ENCODE data around the gene PRKCD.

PRKCD gene

DNA sequence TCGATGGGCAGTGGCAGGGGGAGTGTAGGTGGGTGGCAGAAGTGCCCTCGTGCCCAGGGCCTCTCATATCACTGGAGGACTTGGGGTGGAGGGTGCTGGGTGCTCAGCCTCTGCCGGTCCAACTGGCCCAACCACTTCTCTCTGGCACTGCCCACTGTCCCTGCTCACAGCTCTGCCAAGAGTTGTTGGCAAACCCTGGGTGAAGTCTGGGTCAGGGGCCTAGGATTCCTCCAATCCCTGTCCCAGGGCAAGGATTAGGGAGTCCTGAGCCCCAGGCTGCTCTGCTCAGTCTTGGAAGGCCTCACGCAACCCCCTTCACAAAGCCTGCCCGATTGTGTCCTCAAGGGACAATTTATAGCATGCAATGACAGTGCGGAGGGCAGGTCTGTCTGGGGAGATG lies 5.2 kb upstream of the PRKCD start:
- H3K36me3 ChIP-seq (ENCODE audit: control insufficient read depth, insufficient read depth, low read length), result no peaks in the 10 kb centered on the region
- H3K27ac ChIP-seq (ENCODE audit: low read depth, low read length), result no peak overlapping the region
- no peak overlapping the region for H3K9ac ChIP-seq (ENCODE audit: low read length)
- H3K4me3 ChIP-seq (ENCODE audit: low read length), result no peak overlapping the region
- no peaks in the 10 kb centered on the region for H3K79me2 ChIP-seq (ENCODE audit: control insufficient read depth, insufficient read depth, low read length)
- H3K27me3 ChIP-seq (ENCODE audit: insufficient read depth, low read length, poor library complexity), result no peaks in the 10 kb centered on the region
- no peak overlapping the region for H2BK120ac ChIP-seq (ENCODE audit: low read depth, low read length)
- DNase-seq, result no peak
- no peak overlapping the region for H3K4ac ChIP-seq (ENCODE audit: low read depth, low read length)
- H3K4me1 ChIP-seq (ENCODE audit: control insufficient read depth, low read depth, low read length), result peaks cover 3% of the 10 kb centered on the region
- H2BK15ac ChIP-seq (replicated peaks; ENCODE audit: low read depth), result no peak overlapping the region
- no peak overlapping the region for H3K4me2 ChIP-seq (ENCODE audit: low read length)
- no peaks in the 10 kb centered on the region for H3K79me1 ChIP-seq (ENCODE audit: low read length)
- H3K56ac ChIP-seq (ENCODE audit: low read length), result no peak overlapping the region
- H3K23ac ChIP-seq (ENCODE audit: low read length), result no peak overlapping the region
- no peak overlapping the region for H2BK5ac ChIP-seq (ENCODE audit: low read length)
- WGBS (ENCODE audit: extremely low coverage, insufficient coverage, low lambda C conversion rate), result no CpG with 5 or more reads among the region's 6 CpGs
- H2AK5ac ChIP-seq (ENCODE audit: low read length), result no peak overlapping the region
- H4K8ac ChIP-seq (ENCODE audit: low read depth, low read length), result no peak overlapping the region
- H3K18ac ChIP-seq (ENCODE audit: low read length), result no peak overlapping the region
- H4K5ac ChIP-seq (ENCODE audit: low read length), result no peak overlapping the region

DNA sequence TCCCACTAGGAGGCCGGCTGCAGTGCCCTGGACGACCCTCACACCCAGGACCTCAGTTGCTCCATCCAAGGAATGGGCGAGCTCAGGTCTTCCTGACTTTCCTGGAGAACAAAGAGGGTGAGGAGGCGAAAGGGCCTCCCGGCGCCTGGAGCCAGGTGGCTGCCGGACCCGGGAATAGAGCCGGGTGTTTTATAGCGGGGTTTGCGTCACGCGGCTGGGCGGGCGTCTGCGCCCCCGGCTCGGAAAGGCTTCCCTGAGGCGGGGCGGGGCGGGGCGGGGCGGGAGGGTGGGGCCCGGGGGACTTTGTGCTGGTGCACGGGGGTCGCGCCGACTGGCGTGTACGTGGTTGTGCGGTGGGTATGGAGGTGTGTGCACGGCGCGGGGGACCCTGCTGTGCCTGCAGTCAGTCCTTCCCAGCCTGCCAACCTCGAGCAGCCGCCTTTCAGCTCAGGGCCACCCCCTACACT lies 4.6 kb upstream of the PRKCD start:
- no peaks in the 10 kb centered on the region for H3K79me1 ChIP-seq (ENCODE audit: low read length)
- no peak overlapping the region for H3K27ac ChIP-seq (ENCODE audit: low read depth, low read length)
- peaks cover 3% of the 10 kb centered on the region for H3K4me1 ChIP-seq (ENCODE audit: control insufficient read depth, low read depth, low read length)
- no peaks in the 10 kb centered on the region for H3K79me2 ChIP-seq (ENCODE audit: control insufficient read depth, insufficient read depth, low read length)
- H4K8ac ChIP-seq (ENCODE audit: low read depth, low read length), result no peak overlapping the region
- H3K56ac ChIP-seq (ENCODE audit: low read length), result peak overlapping the region; percentile 45
- no peak overlapping the region for H3K4ac ChIP-seq (ENCODE audit: low read depth, low read length)
- DNase-seq, result peak; percentile 41
- H3K9ac ChIP-seq (ENCODE audit: low read length), result no peak overlapping the region
- H3K4me2 ChIP-seq (ENCODE audit: low read length), result no peak overlapping the region
- H3K23ac ChIP-seq (ENCODE audit: low read length), result no peak overlapping the region
- no peak overlapping the region for H3K18ac ChIP-seq (ENCODE audit: low read length)
- WGBS (ENCODE audit: extremely low coverage, insufficient coverage, low lambda C conversion rate), result no CpG with 5 or more reads among the region's 36 CpGs
- H4K5ac ChIP-seq (ENCODE audit: low read length), result no peak overlapping the region
- no peaks in the 10 kb centered on the region for H3K36me3 ChIP-seq (ENCODE audit: control insufficient read depth, insufficient read depth, low read length)
- H2BK5ac ChIP-seq (ENCODE audit: low read length), result no peak overlapping the region
- no peak overlapping the region for H2BK120ac ChIP-seq (ENCODE audit: low read depth, low read length)
- H3K27me3 ChIP-seq (ENCODE audit: insufficient read depth, low read length, poor library complexity), result no peaks in the 10 kb centered on the region
- no peak overlapping the region for H2BK15ac ChIP-seq (replicated peaks; ENCODE audit: low read depth)
- H2AK5ac ChIP-seq (ENCODE audit: low read length), result no peak overlapping the region
- no peak overlapping the region for H3K4me3 ChIP-seq (ENCODE audit: low read length)

DNA sequence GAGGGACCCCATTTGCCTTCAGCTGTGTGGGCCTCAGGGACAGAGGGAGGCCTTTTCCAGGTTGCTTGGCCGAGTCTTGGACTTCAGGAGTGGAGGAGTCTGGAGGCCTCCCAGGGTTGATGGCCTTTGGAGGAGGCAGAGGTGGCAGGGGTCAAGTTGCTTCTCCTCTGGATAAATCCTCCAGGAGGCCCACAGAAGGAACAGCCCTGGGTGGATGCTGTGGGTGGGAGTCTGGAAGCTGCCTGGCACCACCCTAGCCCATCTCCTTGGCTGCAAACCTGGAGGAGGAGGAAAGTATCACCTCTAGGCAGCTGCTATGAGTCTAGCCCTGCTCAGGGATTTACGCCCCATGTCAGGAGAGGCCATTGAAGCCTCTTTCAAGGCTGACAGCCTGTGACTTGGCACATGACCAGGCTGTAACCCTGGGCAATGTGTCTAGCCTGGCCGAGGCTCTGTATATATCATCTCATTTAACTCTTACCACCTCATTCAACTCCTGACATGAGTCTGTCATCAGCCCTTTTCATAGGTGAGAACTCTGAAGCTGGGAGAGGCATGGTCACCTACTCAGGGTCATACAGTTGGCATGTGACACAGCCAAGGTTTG lies 2.9 kb upstream of the PRKCD start:
- Histone ChIP-seq H2BK15ac (replicated peaks; ENCODE audit: low read depth) (no peak overlapping the region), H2BK120ac (ENCODE audit: low read depth, low read length) (no peak overlapping the region), H3K27ac (ENCODE audit: low read depth, low read length) (no peak overlapping the region), H4K8ac (ENCODE audit: low read depth, low read length) (no peak overlapping the region), H3K4me2 (ENCODE audit: low read length) (no peak overlapping the region), H3K79me1 (ENCODE audit: low read length) (peaks cover 8% of the 10 kb centered on the region), H2BK5ac (ENCODE audit: low read length) (no peak overlapping the region), H3K56ac (ENCODE audit: low read length) (no peak overlapping the region), H3K27me3 (ENCODE audit: insufficient read depth, low read length, poor library complexity) (no peaks in the 10 kb centered on the region), H3K23ac (ENCODE audit: low read length) (no peak overlapping the region), H2AK5ac (ENCODE audit: low read length) (no peak overlapping the region), H4K5ac (ENCODE audit: low read length) (no peak overlapping the region), H3K9ac (ENCODE audit: low read length) (no peak overlapping the region), H3K36me3 (ENCODE audit: control insufficient read depth, insufficient read depth, low read length) (no peaks in the 10 kb centered on the region), H3K4ac (ENCODE audit: low read depth, low read length) (no peak overlapping the region), H3K4me3 (ENCODE audit: low read length) (no peak overlapping the region), H3K4me1 (ENCODE audit: control insufficient read depth, low read depth, low read length) (peaks cover 12% of the 10 kb centered on the region), H3K79me2 (ENCODE audit: control insufficient read depth, insufficient read depth, low read length) (peaks cover 3% of the 10 kb centered on the region), H3K18ac (ENCODE audit: low read length) (no peak overlapping the region)
- no peak for DNase-seq
- no CpG with 5 or more reads among the region's 3 CpGs for WGBS (ENCODE audit: extremely low coverage, insufficient coverage, low lambda C conversion rate)

DNA sequence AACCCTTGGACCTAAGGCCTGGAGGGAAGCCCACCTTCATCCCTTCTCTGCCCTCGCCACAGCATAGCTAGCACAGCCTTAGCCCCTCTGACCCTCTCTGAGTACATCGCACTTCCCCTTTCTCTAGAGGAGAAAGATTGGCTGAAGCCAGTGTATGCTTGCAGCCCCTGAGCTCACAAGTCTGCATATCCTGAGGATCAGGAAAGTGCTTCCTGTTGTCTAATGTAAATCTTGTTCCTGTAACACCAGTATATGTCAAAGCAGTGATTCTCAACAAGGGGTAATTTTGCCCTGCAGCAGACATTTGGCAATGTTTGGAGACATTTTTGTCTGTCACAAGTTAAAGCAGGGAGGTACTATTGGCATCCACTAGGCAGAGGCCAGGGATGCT lies 2.2 kb upstream of the PRKCD start:
- Histone ChIP-seq H3K23ac (ENCODE audit: low read length) (no peak overlapping the region), H3K79me2 (ENCODE audit: control insufficient read depth, insufficient read depth, low read length) (peaks cover 3% of the 10 kb centered on the region), H3K4ac (ENCODE audit: low read depth, low read length) (no peak overlapping the region), H2BK5ac (ENCODE audit: low read length) (no peak overlapping the region), H3K27me3 (ENCODE audit: insufficient read depth, low read length, poor library complexity) (no peaks in the 10 kb centered on the region), H3K18ac (ENCODE audit: low read length) (no peak overlapping the region), H3K4me3 (ENCODE audit: low read length) (no peak overlapping the region), H3K27ac (ENCODE audit: low read depth, low read length) (no peak overlapping the region), H4K8ac (ENCODE audit: low read depth, low read length) (no peak overlapping the region), H3K4me1 (ENCODE audit: control insufficient read depth, low read depth, low read length) (peaks cover 13% of the 10 kb centered on the region), H4K5ac (ENCODE audit: low read length) (no peak overlapping the region), H3K4me2 (ENCODE audit: low read length) (no peak overlapping the region), H3K36me3 (ENCODE audit: control insufficient read depth, insufficient read depth, low read length) (no peaks in the 10 kb centered on the region), H3K9ac (ENCODE audit: low read length) (no peak overlapping the region), H2AK5ac (ENCODE audit: low read length) (peak overlapping the region; percentile 13), H3K56ac (ENCODE audit: low read length) (no peak overlapping the region), H2BK15ac (replicated peaks; ENCODE audit: low read depth) (no peak overlapping the region), H3K79me1 (ENCODE audit: low read length) (peaks cover 9% of the 10 kb centered on the region), H2BK120ac (ENCODE audit: low read depth, low read length) (no peak overlapping the region)
- no CpG with 5 or more reads among the region's 2 CpGs for WGBS (ENCODE audit: extremely low coverage, insufficient coverage, low lambda C conversion rate)
- DNase-seq, result no peak

DNA sequence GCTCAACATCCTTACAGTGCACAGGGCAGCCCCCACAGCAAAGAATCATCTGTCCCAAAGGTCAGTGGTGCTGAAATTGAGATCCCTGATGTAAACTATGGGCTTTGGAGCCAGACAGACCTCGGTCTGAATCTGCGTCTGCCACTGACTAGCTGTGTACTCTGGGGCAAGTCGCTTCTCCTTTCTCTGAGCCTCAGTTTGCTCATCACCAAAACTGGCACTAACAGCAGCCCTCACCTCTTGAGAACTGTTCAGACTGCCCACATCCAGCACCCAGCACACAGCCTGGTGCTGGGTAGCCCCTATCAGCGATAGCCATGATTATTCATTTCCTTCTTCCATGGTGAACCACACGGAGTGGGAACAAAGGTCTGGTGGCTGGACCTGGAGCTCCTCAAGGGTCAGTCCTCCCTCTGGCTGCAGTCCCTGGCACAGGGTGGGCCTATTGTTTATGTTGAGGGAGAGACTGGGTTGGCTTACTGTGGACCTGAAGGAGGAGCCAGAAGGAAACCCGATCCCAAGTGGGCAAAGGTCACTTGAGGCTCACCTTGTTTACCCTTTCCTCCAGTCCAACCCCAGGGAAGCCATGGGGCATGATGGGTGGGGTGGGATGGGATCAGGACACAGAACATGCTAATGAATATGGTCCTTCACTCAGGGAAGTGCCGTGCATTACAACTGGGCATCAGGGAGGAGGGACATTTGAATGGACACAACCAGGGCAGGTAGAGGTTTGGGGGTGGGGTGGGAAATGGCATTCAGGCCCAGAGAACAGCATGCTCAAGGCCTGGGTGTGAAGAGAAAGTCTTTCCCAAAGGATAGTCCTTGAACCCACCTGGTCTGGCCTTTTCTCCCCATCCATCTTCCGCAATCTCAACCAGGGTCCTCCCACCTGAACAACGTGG lies 1.6 kb upstream of the PRKCD start:
- Histone ChIP-seq H2AK5ac (ENCODE audit: low read length) (no peak overlapping the region), H3K23ac (ENCODE audit: low read length) (no peak overlapping the region), H3K79me2 (ENCODE audit: control insufficient read depth, insufficient read depth, low read length) (peaks cover 3% of the 10 kb centered on the region), H3K27me3 (ENCODE audit: insufficient read depth, low read length, poor library complexity) (no peaks in the 10 kb centered on the region), H3K4me1 (ENCODE audit: control insufficient read depth, low read depth, low read length) (peaks cover 13% of the 10 kb centered on the region), H3K79me1 (ENCODE audit: low read length) (peaks cover 12% of the 10 kb centered on the region), H3K18ac (ENCODE audit: low read length) (no peak overlapping the region), H2BK15ac (replicated peaks; ENCODE audit: low read depth) (no peak overlapping the region), H2BK120ac (ENCODE audit: low read depth, low read length) (no peak overlapping the region), H3K56ac (ENCODE audit: low read length) (no peak overlapping the region), H3K27ac (ENCODE audit: low read depth, low read length) (no peak overlapping the region), H4K8ac (ENCODE audit: low read depth, low read length) (no peak overlapping the region), H3K9ac (ENCODE audit: low read length) (no peak overlapping the region), H3K4ac (ENCODE audit: low read depth, low read length) (no peak overlapping the region), H2BK5ac (ENCODE audit: low read length) (no peak overlapping the region), H3K4me3 (ENCODE audit: low read length) (no peak overlapping the region), H3K36me3 (ENCODE audit: control insufficient read depth, insufficient read depth, low read length) (no peaks in the 10 kb centered on the region), H3K4me2 (ENCODE audit: low read length) (no peak overlapping the region), H4K5ac (ENCODE audit: low read length) (no peak overlapping the region)
- no CpG with 5 or more reads among the region's 9 CpGs for WGBS (ENCODE audit: extremely low coverage, insufficient coverage, low lambda C conversion rate)
- peak; percentile 40 for DNase-seq

Data from mesendoderm (in vitro differentiated cells).